VCaP (cell line): ENCODE results near the gene CNOT2.

Experiments
- H3K27ac ChIP-seq: fragments of 450-650 bp; 2 replicates; pipeline ENCODE4 v1.5.1; 2017
- CTCF ChIP-seq: fragments of 450-650 bp; conservative IDR thresholded peaks from 2 replicates; pipeline ENCODE4 v1.5.1; 2017; ENCODE audit warnings: mild to moderate bottlenecking, moderate library complexity

The CNOT2 gene

GRCh38 chr12:70365648-70366518 is 122.7 kb downstream of the CNOT2 start, which contains the start of gene KCNMB4:
TSS of gene KCNMB4 (plus strand) at chr12:70366290. CDS start at chr12:70366735, 445 bp downstream.
- H3K27ac ChIP-seq: peak within 1 kb of the TSS; percentile 45
- TF ChIP-seq CTCF: no peak

- peak overlapping the region; percentile 45 for H3K27ac ChIP-seq
- TF ChIP-seq CTCF: 0 out of 2 replicates have a peak, but pooled peaks have one; percentile 3
These were observed 123.5 kb downstream of the CNOT2 start for GRCh38 chr12:70366581-70367257.

GRCh38 chr12:70367258-70368141 is 124.3 kb downstream of the CNOT2 start:
- no peak for TF ChIP-seq CTCF
- H3K27ac ChIP-seq: peak overlapping the region; percentile 45

GRCh38 chr12:70372881-70373280 is 129.6 kb downstream of the CNOT2 start:
- no peak for TF ChIP-seq CTCF

GRCh38 chr12:70379846-70380245 is 136.6 kb downstream of the CNOT2 start:
- H3K27ac ChIP-seq: no peak overlapping the region
- TF ChIP-seq CTCF: no peak

More at GRCh38 chr12:70372881-70373280, 129.6 kb downstream of the CNOT2 start:
- H3K27ac ChIP-seq: no peak overlapping the region

GRCh38 chr12:70383484-70383883 is 140.3 kb downstream of the CNOT2 start:
- TF ChIP-seq CTCF: no peak
- H3K27ac ChIP-seq: no peak overlapping the region
